ENCODE data around the gene TSPEAR.
A peak's percentile ranks its signal among the peaks of the same experiment; 100 is the strongest.
"Not testable (repeated sequence)": the region's sequence is repeated elsewhere in the genome, so short reads cannot be mapped to it uniquely, and the experiment has no call there.

TSPEAR gene

GRCh38 chr21:44625756-44626155 is 85.6 kb downstream of the TSPEAR start:
- DNase-seq: no peak

GRCh38 chr21:44623575-44623974 is 87.8 kb downstream of the TSPEAR start:
- no peak for DNase-seq

GRCh38 chr21:44619886-44620285 is 91.5 kb downstream of the TSPEAR start:
- no peak for DNase-seq

GRCh38 chr21:44618909-44619308 is 92.5 kb downstream of the TSPEAR start:
- DNase-seq: peak; percentile 28 to 57

- DNase-seq: no peak
These were observed 92.9 kb downstream of the TSPEAR start for GRCh38 chr21:44618504-44618903.

GRCh38 chr21:44617071-44617501 is 94.3 kb downstream of the TSPEAR start:
- no peak for DNase-seq

- DNase-seq: no peak
These were observed 94.8 kb downstream of the TSPEAR start for GRCh38 chr21:44616591-44616926.

- no peak for DNase-seq
These were observed 95.3 kb downstream of the TSPEAR start for GRCh38 chr21:44615911-44616590.

- no peak for DNase-seq
These were observed 95.9 kb downstream of the TSPEAR start for GRCh38 chr21:44615466-44615865.

GRCh38 chr21:44614961-44615391 is 96.4 kb downstream of the TSPEAR start:
- DNase-seq: no peak

GRCh38 chr21:44614161-44614631 is 97.2 kb downstream of the TSPEAR start:
- no peak for DNase-seq

GRCh38 chr21:44613386-44614155 is 97.8 kb downstream of the TSPEAR start:
- DNase-seq: no peak

GRCh38 chr21:44612669-44613229 is 98.6 kb downstream of the TSPEAR start:
- DNase-seq: no peak

GRCh38 chr21:44612029-44612486 is 99.3 kb downstream of the TSPEAR start, which contains the start of gene KRTAP10-8:
Gene KRTAP10-8, plus strand, starts transcription at chr21:44612079. Its CDS starts 22 bp downstream, at chr21:44612101.
- no peak for DNase-seq

- no peak for DNase-seq
These were observed 99.8 kb downstream of the TSPEAR start for GRCh38 chr21:44611551-44611950.

- DNase-seq: not testable (repeated sequence)
These were observed 101.1 kb downstream of the TSPEAR start for GRCh38 chr21:44610157-44610843.

GRCh38 chr21:44609193-44609592 is 102.2 kb downstream of the TSPEAR start:
- no peak for DNase-seq

- no peak for DNase-seq
These were observed 104.9 kb downstream of the TSPEAR start for GRCh38 chr21:44606495-44606894.

GRCh38 chr21:44603911-44604310 is 107.5 kb downstream of the TSPEAR start:
- DNase-seq: no peak

GRCh38 chr21:44603109-44603875 is 108.1 kb downstream of the TSPEAR start:
- DNase-seq: no peak

- no peak for DNase-seq
These were observed 108.9 kb downstream of the TSPEAR start for GRCh38 chr21:44602463-44602850.

Measured in stimulated activated CD4-positive, alpha-beta T cell treated with anti-CD3 and anti-CD28 coated beads, Interleukin-2, amount 100 ng/mL, for 24 hours (primary cell).